Measurements from ENCODE around the gene ACADVL.
A peak's percentile ranks its signal among the peaks of the same experiment; 100 is the strongest.

ACADVL gene

DNA sequence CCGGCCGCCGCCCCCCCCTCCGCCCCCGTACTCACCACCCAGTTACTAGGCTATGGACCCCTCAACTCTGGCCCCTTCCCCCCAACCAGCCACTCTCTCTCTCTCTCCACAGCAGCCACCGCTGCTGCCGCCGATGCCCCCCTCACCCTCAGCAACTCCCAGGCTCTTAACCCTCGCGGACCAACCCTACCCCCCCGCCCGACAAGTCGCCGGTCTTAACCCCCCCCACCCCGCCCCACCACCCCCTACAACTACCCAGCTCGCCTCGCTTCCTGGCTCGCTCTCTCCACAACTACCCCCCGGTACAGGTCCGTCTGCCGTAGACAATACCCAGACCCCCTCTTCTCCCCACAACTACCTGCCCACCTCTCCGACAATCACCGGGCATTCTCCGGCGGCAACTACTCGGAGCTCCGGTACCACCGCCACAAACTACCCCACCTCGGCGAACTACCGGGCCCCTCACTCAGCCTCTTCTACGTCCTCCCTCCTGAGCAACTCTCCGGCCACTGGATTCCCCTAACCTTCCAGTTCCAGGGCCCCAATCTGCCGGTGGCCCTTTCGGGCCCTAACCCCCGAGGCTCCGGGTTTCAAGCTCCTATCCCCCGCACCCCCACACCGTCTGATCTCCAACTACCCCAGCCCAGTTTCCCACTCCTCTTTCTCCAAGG is 18.8 kb downstream of the ACADVL start:
- in situ Hi-C loops (cut with HindIII; ENCODE audit: low sequenced_read_pairs) = no loop called here
- TF ChIP-seq, protein P1, sequence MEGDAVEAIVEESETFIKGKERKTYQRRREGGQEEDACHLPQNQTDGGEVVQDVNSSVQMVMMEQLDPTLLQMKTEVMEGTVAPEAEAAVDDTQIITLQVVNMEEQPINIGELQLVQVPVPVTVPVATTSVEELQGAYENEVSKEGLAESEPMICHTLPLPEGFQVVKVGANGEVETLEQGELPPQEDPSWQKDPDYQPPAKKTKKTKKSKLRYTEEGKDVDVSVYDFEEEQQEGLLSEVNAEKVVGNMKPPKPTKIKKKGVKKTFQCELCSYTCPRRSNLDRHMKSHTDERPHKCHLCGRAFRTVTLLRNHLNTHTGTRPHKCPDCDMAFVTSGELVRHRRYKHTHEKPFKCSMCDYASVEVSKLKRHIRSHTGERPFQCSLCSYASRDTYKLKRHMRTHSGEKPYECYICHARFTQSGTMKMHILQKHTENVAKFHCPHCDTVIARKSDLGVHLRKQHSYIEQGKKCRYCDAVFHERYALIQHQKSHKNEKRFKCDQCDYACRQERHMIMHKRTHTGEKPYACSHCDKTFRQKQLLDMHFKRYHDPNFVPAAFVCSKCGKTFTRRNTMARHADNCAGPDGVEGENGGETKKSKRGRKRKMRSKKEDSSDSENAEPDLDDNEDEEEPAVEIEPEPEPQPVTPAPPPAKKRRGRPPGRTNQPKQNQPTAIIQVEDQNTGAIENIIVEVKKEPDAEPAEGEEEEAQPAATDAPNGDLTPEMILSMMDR (IDR thresholded peaks at IDR 0.05; ENCODE audit: low read depth, low read length, missing control alignments) = no peak
- peak overlapping the region; percentile 99 for H3K4me3 ChIP-seq (ENCODE audit: low read depth, low read length)
- no peak for DNase-seq (ENCODE audit: low read depth)

- peak; percentile 98 for DNase-seq (ENCODE audit: low read depth)
- TF ChIP-seq, protein P1 (IDR thresholded peaks at IDR 0.05; ENCODE audit: low read depth, low read length, missing control alignments) = no peak
- in situ Hi-C loops (cut with HindIII; ENCODE audit: low sequenced_read_pairs) = no loop called here
- peak within 1 kb of the TSS; percentile 99 for H3K4me3 ChIP-seq (ENCODE audit: low read depth, low read length)
These were observed 19.6 kb downstream of the ACADVL start, which contains the start of gene PHF23 for GRCh38 chr17:7239091-7240027. Gene PHF23, minus strand, starts transcription at chr17:7239457. Its CDS starts 178 bp downstream, at chr17:7239279.

DNA sequence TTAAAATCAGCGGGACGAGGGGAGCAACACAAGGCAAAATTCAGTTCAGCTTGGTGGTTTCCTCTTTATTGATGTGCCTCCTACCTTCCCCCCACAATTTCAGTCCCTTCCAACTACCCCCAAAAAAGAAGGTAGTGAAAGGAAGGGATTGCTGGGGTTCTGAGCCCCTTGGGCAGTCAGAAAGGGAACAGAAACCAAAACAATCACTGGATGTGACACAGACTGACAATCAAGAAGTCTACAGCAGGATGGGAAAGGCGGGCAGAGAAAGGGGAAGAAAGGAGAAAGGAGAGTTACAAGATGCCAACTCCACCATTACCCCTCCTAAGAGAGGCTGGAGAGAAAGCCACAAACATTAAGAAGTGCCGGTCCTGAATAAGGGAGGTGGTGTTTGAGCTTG is 20.6 kb downstream of the ACADVL start:
- peak overlapping the region; percentile 98 for H3K4me3 ChIP-seq (ENCODE audit: low read depth, low read length)
- TF ChIP-seq, protein P1 (IDR thresholded peaks at IDR 0.05; ENCODE audit: low read depth, low read length, missing control alignments) = no peak
- no peak for DNase-seq (ENCODE audit: low read depth)
- in situ Hi-C loops (cut with HindIII; ENCODE audit: low sequenced_read_pairs) = no loop called here

- in situ Hi-C loops (cut with HindIII; ENCODE audit: low sequenced_read_pairs) = no loop called here
- no peak for DNase-seq (ENCODE audit: low read depth)
These were observed 21.5 kb downstream of the ACADVL start for GRCh38 chr17:7241090-7241733.

GRCh38 chr17:7241783-7242716 is 22.3 kb downstream of the ACADVL start, which contains the start of gene GABARAP:
Gene GABARAP, minus strand, starts transcription at chr17:7242449. Its CDS starts 119 bp downstream, at chr17:7242330.
- in situ Hi-C loops (cut with HindIII; ENCODE audit: low sequenced_read_pairs) = no loop called here
- peak; percentile 75 for DNase-seq (ENCODE audit: low read depth)
- TF ChIP-seq, protein P1 (IDR thresholded peaks at IDR 0.05; ENCODE audit: low read depth, low read length, missing control alignments) = no peak
- H3K4me3 ChIP-seq (ENCODE audit: low read depth, low read length) = peak within 1 kb of the TSS; percentile 98

More at GRCh38 chr17:7241090-7241733, 21.5 kb downstream of the ACADVL start:
- TF ChIP-seq, protein P1 (IDR thresholded peaks at IDR 0.05; ENCODE audit: low read depth, low read length, missing control alignments) = no peak
- peak overlapping the region; percentile 98 for H3K4me3 ChIP-seq (ENCODE audit: low read depth, low read length)
